Esophagus muscularis mucosa (tissue), 4 donors: ENCODE results near the gene RPGRIP1L.

ENCODE experiments used
- CTCF ChIP-seq, 3 experiments: fragments of 200-600 bp in 2 of 3; fragments of 450-650 bp in 1 of 3; sonication (generic) in 2 of 3; IDR thresholded peaks; one replicate each; pipeline ENCODE4 v1.5.1; 2017 to 2019; ENCODE audit warnings: antibody characterized with exemption in 3 of 3, mild to moderate bottlenecking in 2 of 3, moderate library complexity in 1 of 3
- EP300 ChIP-seq: sonication (generic); formaldehyde crosslinking; IDR thresholded peaks from one replicate; pipeline ENCODE4 v1.6.1; 2017; ENCODE audit warnings: antibody characterized with exemption
- POLR2A ChIP-seq: fragments of 450-650 bp; IDR thresholded peaks from one replicate; pipeline ENCODE4 v1.6.1; 2017; ENCODE audit warnings: antibody characterized with exemption, moderate library complexity, mild to moderate bottlenecking, low read depth

DNA sequence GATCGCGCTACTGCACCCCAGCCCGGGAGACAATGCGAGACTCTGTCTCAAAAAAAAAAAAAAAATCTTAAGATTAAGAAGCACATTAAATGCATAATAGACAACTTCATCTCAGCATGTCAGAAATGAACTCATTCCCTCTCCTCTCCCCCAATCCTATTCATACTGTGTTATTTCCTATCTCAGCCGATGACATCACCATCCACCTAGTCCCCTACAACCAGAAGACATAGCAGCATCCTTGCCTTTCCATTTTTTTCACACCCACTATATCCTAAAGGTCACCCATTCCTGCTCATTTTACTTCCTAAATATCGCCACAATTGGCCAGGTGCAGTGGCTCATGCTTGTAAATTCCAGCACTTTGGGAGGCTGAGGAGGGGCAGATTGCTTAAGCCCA is 81.3 kb downstream of the RPGRIP1L start:
- TF ChIP-seq CTCF (IDR thresholded peaks at IDR 0.05) = no peak
- TF ChIP-seq POLR2A = no peak
- no peak for TF ChIP-seq EP300
